GM18520 (cell line): Measurements from ENCODE around the gene RABGAP1L.

Experiments used
- ATAC-seq: cut with Tn5 transposase; IDR thresholded peaks from one replicate; pipeline ENCODE4 v1.9.1; 2021; ENCODE audit not compliant: unreplicated experiment

Gene RABGAP1L

GRCh38 chr1:174911606-174912005 is 752.3 kb downstream of the RABGAP1L start:
- ATAC-seq, result no peak

DNA sequence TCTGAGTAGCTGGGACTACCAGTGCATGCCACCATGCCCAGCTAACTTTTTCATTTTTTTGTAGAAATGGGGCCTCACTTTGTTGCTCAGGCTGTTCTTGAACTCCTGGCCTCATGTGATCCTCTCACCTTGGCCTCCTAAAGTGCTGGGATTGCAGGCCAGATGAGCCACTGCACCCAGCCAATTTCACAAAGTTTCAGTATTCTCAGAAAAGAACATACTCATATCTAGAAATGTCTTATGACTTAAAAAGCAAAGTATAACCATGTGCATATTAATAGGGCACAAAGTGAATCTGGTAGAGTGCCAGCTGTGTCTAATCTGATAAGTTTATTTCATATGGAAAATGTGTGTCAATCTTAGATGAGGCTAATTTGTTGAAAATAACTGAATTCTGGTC is 752.9 kb downstream of the RABGAP1L start:
- no peak for ATAC-seq

- ATAC-seq, result no peak
Observed at GRCh38 chr1:174913225-174913903, 754.0 kb downstream of the RABGAP1L start.

DNA sequence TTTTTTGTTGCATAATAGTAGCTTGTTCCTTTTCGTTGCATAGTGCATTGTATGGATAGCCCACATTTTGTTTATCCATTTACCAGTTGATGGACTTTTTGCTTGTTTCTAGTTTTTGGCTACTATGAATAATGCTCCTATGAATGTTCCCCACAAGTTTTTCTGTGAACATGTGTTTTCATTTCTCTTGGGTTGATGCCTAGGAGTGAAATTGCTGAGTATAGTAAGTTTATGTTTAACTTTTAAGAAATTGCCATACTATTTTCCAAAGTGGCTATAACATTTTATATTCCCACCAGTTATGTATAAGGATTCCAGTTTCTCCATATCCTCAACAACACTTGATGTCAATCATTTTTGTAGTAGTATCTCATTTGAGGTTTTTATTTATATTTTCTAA is 755.7 kb downstream of the RABGAP1L start:
- no peak for ATAC-seq

DNA sequence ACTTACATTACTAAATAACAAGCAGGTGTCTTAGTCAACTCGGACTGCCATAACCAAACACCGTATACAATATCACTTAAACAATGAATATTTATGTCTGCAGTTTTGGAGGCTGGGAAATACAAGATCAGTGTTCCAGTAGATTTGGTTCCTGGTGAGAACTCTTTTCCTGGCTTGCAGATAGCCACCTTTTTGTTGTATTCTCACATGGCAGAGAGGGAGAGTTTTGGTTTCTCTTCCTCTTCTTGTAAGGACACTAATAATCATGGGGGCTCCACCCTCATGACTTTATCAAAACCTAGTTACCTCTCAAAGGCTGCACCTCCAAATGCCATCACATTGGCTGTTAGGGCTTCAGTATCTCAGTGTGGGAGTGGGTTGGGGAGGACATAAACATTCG is 757.5 kb downstream of the RABGAP1L start:
- ATAC-seq, result no peak

DNA sequence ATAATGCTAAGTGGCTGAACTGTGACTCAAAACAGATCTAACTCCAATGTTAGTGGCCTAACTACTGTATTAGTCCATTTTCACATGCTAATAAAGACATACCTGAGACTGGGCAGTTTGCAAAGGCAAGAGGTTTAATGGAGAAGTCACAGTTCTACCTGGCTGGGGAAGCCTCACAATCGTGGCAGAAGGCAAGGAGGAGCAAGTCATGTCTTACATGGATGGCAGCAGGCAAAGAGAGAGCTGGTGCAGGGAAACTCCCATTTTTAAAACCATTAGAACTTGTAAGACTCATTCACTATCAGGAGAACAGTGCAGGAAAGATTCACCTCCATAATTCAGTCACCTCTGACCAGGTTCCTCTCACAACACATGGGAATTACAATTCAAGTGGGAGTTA is 760.8 kb downstream of the RABGAP1L start:
- no peak for ATAC-seq

DNA sequence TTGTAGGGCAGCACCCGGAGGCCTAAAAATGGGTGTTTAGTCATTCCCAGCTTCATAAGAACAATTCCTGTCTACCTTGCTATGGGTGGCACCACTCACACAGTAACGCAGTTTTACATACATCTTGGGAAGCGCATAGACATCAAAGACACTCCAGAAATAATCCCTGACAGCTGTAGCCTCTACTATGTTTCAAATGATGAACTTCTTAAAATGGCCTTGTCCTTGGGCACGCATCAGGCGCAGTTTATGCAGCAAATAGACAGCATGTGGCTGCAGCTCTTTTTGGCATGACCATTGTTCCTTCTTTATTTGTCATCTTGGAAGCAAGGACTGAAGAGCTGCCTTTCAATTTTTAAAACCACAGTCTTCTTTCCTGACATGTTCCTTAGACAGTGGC is 762.8 kb downstream of the RABGAP1L start:
- no peak for ATAC-seq

- ATAC-seq, result no peak
Observed at GRCh38 chr1:174923820-174924219, 764.5 kb downstream of the RABGAP1L start.

DNA sequence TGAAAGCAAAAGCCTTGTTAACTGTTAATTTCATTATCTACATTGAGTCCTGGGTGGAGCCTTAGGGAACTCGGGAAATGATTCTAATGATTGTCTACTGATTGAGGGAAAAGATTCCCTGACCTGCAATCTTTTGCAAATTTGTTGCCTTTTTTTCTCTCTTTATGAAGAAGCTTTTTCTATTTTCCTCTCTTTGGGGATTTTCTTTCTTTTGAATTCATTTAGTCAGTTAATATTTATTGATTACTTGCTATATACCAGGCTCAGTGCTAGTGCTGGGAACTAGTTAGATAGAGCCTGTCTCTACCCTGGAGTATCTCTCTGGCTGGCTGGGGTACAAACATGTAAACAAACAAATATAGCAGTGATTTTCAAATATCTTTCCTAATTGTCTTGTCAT is 769.2 kb downstream of the RABGAP1L start:
- no peak for ATAC-seq

DNA sequence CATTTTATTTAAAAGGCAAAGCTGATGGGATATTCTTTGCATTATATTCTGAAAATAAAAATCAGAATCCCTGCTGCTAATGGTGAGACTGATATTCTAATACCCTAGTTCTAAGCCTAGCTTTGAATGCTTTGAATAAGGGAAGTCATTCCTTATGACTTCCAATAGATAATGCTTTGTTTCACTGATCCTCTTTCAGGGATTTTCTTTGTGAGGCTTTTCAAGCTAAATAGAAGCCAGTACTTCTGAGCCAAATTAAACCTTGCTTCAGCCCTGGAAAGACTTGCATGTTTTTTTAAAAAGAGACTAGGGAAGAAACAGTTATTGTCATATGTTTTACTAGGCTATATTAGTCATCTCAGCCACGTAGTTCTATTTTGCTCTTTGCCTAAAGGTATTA is 771.9 kb downstream of the RABGAP1L start:
- ATAC-seq, result no peak

DNA sequence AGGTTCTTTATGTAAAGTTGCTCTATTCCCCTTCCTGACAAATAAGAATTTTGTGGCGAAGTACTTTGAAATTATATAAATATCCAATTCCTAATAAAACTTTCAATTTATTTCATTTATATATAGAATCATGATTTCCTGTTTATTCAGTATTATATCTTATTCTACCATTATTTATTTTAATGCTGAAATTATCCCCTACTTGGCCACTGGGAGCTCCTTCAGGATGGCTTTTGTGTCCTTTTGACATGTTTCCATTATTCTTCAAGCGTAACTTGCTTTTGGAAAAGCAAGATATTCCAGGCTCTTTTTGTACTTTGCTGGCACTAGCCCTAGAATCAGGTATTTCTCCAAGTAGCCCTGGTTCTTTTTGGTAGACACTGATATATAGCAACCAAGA is 773.3 kb downstream of the RABGAP1L start:
- ATAC-seq, result no peak

DNA sequence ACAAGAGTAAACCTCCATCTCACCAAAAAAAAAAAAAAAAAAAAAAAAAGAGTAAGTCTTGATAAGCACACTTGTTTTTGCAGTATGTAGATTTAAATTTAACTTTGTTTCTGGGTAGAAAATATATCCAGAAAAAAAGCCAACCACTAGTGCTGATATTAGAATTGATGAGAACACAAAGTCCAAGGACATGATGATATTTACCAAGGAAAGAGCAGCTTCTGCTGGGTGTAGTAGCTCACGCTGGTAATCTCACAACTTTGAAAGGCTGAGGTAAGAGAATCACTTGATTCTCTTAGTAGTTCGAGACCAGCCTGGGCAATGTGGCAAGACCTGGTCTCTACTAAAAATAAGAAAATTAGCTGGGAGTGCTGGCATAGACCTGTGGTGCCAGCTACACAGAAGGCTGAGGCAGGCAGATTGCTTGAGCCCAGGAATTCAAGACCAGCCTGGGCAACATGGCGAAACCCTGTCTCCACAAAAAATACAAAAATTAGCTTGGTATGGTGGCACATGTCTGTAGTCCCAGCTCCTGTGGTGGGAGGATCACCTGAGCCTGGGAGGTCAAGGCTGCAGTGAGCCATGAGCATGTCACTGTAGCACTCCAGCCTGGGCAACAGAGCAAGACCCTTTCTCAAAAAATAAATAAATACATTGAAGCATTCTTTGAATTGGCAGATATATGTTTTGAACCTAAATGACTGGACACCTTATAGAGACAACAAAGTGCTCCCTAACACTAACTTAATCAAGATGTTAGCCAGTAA is 776.8 kb downstream of the RABGAP1L start:
- no peak for ATAC-seq

DNA sequence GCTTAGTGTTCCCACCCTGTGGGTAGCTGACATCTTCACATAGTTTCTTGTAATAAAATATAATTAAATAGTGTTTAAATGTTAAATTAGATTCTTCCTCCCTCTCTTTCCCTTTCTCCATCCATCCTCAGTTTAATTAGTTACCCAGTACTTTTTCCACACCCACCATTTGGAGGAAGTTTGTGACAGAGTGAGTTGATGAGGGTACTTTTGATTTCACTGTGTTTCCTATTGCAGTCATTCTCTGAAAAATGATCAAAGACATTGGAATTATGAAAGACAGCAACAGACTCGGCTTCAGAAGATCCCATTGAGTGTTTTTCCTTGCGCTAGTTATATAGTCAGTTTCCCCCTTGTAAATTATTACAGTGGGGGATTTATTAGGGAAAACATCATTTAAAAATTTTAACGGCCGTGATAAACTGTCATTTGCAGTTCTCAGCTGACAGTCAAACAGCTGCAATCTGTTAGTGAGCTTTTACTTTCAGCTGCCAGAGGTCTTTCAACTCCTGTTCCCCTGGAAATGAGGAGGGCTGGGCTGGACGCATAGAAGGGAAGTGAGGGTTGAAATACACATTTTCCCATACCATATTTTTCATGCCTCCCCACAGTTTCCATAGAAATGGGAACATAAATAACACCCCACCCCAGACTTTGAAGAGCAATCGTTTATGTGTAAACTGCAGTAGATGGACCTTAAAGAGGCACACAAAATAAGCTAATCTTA is 779.1 kb downstream of the RABGAP1L start:
- ATAC-seq, result no peak

GRCh38 chr1:174939775-174940545 is 780.6 kb downstream of the RABGAP1L start:
- ATAC-seq, result no peak

GRCh38 chr1:174940646-174941175 is 781.4 kb downstream of the RABGAP1L start:
- ATAC-seq, result no peak

- no peak for ATAC-seq
Observed at GRCh38 chr1:174942547-174943255, 783.4 kb downstream of the RABGAP1L start.

GRCh38 chr1:174946031-174946430 is 786.7 kb downstream of the RABGAP1L start:
- ATAC-seq, result no peak

DNA sequence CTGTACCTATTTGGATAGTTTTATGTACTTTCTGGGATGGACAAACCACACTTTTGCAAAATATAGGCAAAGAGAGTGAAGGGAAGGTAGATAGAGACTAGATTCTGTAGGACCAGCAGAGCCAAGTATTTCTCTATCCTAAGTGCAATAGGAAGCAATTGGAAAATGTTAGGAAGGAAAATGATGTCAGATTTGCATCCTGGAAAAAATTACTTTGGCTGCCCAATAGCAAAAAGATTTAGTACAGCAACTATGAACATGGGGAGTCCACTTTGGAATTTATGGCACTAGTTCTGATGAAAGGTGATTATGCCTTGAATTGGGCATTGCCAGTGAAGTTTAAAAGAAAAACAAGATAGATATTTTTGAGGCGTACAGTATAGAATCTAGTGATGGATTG is 789.7 kb downstream of the RABGAP1L start:
- no peak for ATAC-seq

- ATAC-seq, result no peak
Observed at GRCh38 chr1:174949645-174950044, 790.3 kb downstream of the RABGAP1L start.
